ENCODE measurements around the gene IQCB1. TPM values are rescaled to one million over a fixed set of nuclear protein-coding genes. Genes with fewer than 3 reads are reported as not detected.

Gene IQCB1
- total and polyA plus RNA-seq, 9 of the 15 experiments (the other 6 are each of a cell fraction or from before 2014, with no cell fraction given) = 21.1 to 38.1 (median 27.5) TPM

- DNase-seq (ENCODE audit: extremely low read depth in 1 of 4, low spot score in 3 of 4) (no peak), ATAC-seq (no peak), FAIRE-seq (no peak)
- peaks cover 4% of the 10 kb centered on the region; the same call in 1 of the 2 replicates for H3K9me3 ChIP-seq (replicated peaks; ENCODE audit: control insufficient read depth, insufficient read depth, low read depth, low read length)
- H3K27ac ChIP-seq (ENCODE audit: extremely low read depth, low read depth, low read length) = no peak overlapping the region
- no peak overlapping the region for H3K9ac ChIP-seq (ENCODE audit: insufficient read depth in 1 of 2, low read depth in 2 of 2, low read length in 2 of 2)
- intact Hi-C loops (cut with micrococcal nuclease) (no loop called here), in situ Hi-C loops (cut with MboI) (no loop called here)
- H3K79me2 ChIP-seq (ENCODE audit: control insufficient read depth, insufficient read depth, low read length) = peaks cover 15% of the 10 kb centered on the region
- no peaks in the 10 kb centered on the region for H3K4me1 ChIP-seq (replicated peaks in 1 of 2; ENCODE audit: control insufficient read depth in 2 of 2, insufficient read depth in 2 of 2, low read length in 2 of 2)
- H3K4me3 ChIP-seq = no peak overlapping the region
- ChIA-PET CTCF (ENCODE audit: low intra/inter-chr PET ratio) (no interaction called here), POLR2A (interaction anchor here (0.7 kb wide), 1 partner anchor 13 kb away, joined by 3 read pairs; no protein-coding TSS in a partner anchor)
- no peaks in the 10 kb centered on the region for H3K27me3 ChIP-seq (ENCODE audit: control insufficient read depth in 2 of 2, insufficient read depth in 2 of 2, low read length in 2 of 2)
- WGBS (ENCODE audit: insufficient coverage, low coverage, missing lambda C conversion rate) = 88% methylated on average over 2 of the region's 2 CpGs
- H2AFZ ChIP-seq (ENCODE audit: low read depth, low read length) = no peak overlapping the region
- H4K20me1 ChIP-seq (replicated peaks; ENCODE audit: control insufficient read depth, insufficient read depth, low read length) = no peaks in the 10 kb centered on the region
- H3K4me2 ChIP-seq (ENCODE audit: insufficient read depth, low read length) = no peak overlapping the region
- H3K36me3 ChIP-seq (ENCODE audit: control insufficient read depth, insufficient read depth, low read length) = peaks cover 40% of the 10 kb centered on the region
- BruUV-seq (replicated peaks) = no TSS peak
- H3K9me1 ChIP-seq (ENCODE audit: control insufficient read depth, insufficient read depth, low read length) = no peaks in the 10 kb centered on the region
- no peak for TF ChIP-seq TSHZ1 (CRISPR knock-in tag; IDR thresholded peaks at IDR 0.05)
- no peak for TF ChIP-seq ASH1L (IDR thresholded peaks at IDR 0.05; ENCODE audit: borderline replicate concordance, low read depth, partially characterized antibody)
- no peak for TF ChIP-seq MED1 (CRISPR knock-in tag; IDR thresholded peaks at IDR 0.05; ENCODE audit: borderline replicate concordance)
- no peak for TF ChIP-seq ZNF830 (CRISPR knock-in tag; IDR thresholded peaks at IDR 0.05)
- TF ChIP-seq NELFE (IDR thresholded peaks at IDR 0.05; ENCODE audit: insufficient read depth, insufficient read length) = no peak
- no peak for TF ChIP-seq MTA1 (IDR thresholded peaks at IDR 0.05; ENCODE audit: borderline replicate concordance)
- TF ChIP-seq CHD7 (IDR thresholded peaks at IDR 0.05; ENCODE audit: low read depth, low read length) = no peak
- no peak for TF ChIP-seq DIDO1 (tag; IDR thresholded peaks at IDR 0.05; ENCODE audit: low read depth)
Observed at GRCh38 chr3:121818578-121818977, 16.3 kb downstream of the IQCB1 start.

Measured in K562 (cell line).